ENCODE measurements around the gene POLL.

Gene POLL

DNA sequence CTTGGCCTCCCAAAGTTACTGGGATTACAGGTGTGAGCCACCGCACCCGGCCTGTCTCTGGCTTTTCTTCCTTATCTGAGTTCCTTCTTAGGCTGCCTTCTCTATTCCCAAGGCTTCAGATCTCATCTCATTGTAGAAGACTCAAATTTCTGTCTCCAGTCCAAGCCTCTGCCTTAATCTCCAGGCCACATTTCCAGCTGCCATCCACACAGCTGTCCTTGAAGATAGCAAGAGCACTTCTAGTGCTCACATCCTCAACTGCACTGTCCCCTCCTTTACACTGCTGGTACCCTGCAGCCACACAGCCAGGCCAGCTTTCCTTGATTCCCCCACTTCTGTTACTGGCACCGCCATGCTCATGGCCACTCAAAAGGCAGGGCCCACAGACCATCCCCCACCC, 35.6 kb downstream of the POLL start:
- TF ChIP-seq ZNF8 (CRISPR knock-in tag; IDR thresholded peaks at IDR 0.05): no peak
- TF ChIP-seq OSR1 (CRISPR knock-in tag; IDR thresholded peaks at IDR 0.05): no peak
- TF ChIP-seq ARNTL (CRISPR knock-in tag; IDR thresholded peaks at IDR 0.05; ENCODE audit: borderline replicate concordance, low read depth): no peak
- TF ChIP-seq ZNF565 (CRISPR knock-in tag; conservative IDR thresholded peaks at IDR 0.05; ENCODE audit: low read depth): no peak
- no peak for TF ChIP-seq SNAI2 (CRISPR knock-in tag; IDR thresholded peaks at IDR 0.05)
- no peak for TF ChIP-seq CSDC2 (CRISPR knock-in tag; IDR thresholded peaks at IDR 0.05)
- no peak for TF ChIP-seq ZFP3 (CRISPR knock-in tag; IDR thresholded peaks at IDR 0.05)
- no peak for TF ChIP-seq TOX (CRISPR knock-in tag; IDR thresholded peaks at IDR 0.05; ENCODE audit: borderline replicate concordance)
- TF ChIP-seq, protein P1, sequence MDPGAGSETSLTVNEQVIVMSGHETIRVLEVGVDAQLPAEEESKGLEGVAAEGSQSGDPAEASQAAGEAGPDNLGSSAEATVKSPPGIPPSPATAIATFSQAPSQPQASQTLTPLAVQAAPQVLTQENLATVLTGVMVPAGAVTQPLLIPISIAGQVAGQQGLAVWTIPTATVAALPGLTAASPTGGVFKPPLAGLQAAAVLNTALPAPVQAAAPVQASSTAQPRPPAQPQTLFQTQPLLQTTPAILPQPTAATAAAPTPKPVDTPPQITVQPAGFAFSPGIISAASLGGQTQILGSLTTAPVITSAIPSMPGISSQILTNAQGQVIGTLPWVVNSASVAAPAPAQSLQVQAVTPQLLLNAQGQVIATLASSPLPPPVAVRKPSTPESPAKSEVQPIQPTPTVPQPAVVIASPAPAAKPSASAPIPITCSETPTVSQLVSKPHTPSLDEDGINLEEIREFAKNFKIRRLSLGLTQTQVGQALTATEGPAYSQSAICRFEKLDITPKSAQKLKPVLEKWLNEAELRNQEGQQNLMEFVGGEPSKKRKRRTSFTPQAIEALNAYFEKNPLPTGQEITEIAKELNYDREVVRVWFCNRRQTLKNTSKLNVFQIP (CRISPR knock-in tag; IDR thresholded peaks at IDR 0.05; ENCODE audit: borderline replicate concordance, low read depth): no peak
- TF ChIP-seq, protein P2, sequence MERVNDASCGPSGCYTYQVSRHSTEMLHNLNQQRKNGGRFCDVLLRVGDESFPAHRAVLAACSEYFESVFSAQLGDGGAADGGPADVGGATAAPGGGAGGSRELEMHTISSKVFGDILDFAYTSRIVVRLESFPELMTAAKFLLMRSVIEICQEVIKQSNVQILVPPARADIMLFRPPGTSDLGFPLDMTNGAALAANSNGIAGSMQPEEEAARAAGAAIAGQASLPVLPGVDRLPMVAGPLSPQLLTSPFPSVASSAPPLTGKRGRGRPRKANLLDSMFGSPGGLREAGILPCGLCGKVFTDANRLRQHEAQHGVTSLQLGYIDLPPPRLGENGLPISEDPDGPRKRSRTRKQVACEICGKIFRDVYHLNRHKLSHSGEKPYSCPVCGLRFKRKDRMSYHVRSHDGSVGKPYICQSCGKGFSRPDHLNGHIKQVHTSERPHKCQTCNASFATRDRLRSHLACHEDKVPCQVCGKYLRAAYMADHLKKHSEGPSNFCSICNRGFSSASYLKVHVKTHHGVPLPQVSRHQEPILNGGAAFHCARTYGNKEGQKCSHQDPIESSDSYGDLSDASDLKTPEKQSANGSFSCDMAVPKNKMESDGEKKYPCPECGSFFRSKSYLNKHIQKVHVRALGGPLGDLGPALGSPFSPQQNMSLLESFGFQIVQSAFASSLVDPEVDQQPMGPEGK (CRISPR knock-in tag; IDR thresholded peaks at IDR 0.05; ENCODE audit: borderline replicate concordance): no peak
- no peak for TF ChIP-seq RARB (CRISPR knock-in tag; IDR thresholded peaks at IDR 0.05)
- no peak for TF ChIP-seq ESRRG (CRISPR knock-in tag; IDR thresholded peaks at IDR 0.05)
- no peak for TF ChIP-seq PPARA (CRISPR knock-in tag; IDR thresholded peaks at IDR 0.05; ENCODE audit: borderline replicate concordance)
- no peak for TF ChIP-seq BACH2 (CRISPR knock-in tag; IDR thresholded peaks at IDR 0.05; ENCODE audit: borderline replicate concordance)
- TF ChIP-seq ZNF70 (CRISPR knock-in tag; IDR thresholded peaks at IDR 0.05): no peak
- TF ChIP-seq, protein P3, sequence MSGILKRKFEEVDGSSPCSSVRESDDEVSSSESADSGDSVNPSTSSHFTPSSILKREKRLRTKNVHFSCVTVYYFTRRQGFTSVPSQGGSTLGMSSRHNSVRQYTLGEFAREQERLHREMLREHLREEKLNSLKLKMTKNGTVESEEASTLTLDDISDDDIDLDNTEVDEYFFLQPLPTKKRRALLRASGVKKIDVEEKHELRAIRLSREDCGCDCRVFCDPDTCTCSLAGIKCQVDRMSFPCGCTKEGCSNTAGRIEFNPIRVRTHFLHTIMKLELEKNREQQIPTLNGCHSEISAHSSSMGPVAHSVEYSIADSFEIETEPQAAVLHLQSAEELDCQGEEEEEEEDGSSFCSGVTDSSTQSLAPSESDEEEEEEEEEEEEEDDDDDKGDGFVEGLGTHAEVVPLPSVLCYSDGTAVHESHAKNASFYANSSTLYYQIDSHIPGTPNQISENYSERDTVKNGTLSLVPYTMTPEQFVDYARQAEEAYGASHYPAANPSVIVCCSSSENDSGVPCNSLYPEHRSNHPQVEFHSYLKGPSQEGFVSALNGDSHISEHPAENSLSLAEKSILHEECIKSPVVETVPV (CRISPR knock-in tag; IDR thresholded peaks at IDR 0.05): no peak
- TF ChIP-seq, protein P4, sequence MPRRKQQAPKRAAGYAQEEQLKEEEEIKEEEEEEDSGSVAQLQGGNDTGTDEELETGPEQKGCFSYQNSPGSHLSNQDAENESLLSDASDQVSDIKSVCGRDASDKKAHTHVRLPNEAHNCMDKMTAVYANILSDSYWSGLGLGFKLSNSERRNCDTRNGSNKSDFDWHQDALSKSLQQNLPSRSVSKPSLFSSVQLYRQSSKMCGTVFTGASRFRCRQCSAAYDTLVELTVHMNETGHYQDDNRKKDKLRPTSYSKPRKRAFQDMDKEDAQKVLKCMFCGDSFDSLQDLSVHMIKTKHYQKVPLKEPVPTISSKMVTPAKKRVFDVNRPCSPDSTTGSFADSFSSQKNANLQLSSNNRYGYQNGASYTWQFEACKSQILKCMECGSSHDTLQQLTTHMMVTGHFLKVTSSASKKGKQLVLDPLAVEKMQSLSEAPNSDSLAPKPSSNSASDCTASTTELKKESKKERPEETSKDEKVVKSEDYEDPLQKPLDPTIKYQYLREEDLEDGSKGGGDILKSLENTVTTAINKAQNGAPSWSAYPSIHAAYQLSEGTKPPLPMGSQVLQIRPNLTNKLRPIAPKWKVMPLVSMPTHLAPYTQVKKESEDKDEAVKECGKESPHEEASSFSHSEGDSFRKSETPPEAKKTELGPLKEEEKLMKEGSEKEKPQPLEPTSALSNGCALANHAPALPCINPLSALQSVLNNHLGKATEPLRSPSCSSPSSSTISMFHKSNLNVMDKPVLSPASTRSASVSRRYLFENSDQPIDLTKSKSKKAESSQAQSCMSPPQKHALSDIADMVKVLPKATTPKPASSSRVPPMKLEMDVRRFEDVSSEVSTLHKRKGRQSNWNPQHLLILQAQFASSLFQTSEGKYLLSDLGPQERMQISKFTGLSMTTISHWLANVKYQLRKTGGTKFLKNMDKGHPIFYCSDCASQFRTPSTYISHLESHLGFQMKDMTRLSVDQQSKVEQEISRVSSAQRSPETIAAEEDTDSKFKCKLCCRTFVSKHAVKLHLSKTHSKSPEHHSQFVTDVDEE (CRISPR knock-in tag; IDR thresholded peaks at IDR 0.05): no peak
- no peak for ATAC-seq

DNA sequence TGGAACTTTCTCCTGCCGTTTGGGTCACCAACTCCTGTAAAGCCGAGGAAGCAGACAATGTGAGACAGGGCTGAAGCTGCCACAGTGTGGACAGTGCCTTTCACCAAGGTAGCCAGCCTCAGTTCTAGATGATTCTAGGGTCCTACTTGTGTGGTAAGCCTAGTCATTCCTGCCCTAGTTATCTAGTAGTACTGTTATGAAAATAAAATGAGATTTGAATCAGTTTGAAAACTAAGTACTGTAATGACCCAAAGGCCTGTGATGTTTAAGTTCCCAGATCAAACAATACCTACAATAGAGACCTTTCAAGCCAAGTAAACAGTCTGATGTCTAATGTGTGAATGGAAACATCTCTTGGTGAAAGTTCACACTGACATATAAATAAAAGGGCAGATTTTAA, 37.1 kb downstream of the POLL start:
- no peak for ATAC-seq
- TF ChIP-seq, protein P5, sequence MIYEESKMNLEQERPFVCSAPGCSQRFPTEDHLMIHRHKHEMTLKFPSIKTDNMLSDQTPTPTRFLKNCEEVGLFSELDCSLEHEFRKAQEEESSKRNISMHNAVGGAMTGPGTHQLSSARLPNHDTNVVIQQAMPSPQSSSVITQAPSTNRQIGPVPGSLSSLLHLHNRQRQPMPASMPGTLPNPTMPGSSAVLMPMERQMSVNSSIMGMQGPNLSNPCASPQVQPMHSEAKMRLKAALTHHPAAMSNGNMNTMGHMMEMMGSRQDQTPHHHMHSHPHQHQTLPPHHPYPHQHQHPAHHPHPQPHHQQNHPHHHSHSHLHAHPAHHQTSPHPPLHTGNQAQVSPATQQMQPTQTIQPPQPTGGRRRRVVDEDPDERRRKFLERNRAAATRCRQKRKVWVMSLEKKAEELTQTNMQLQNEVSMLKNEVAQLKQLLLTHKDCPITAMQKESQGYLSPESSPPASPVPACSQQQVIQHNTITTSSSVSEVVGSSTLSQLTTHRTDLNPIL (CRISPR knock-in tag; IDR thresholded peaks at IDR 0.05; ENCODE audit: low read depth): no peak
- TF ChIP-seq RARB (CRISPR knock-in tag; IDR thresholded peaks at IDR 0.05): no peak
- no peak for TF ChIP-seq ZNF70 (CRISPR knock-in tag; IDR thresholded peaks at IDR 0.05)
- TF ChIP-seq ZNF8 (CRISPR knock-in tag; IDR thresholded peaks at IDR 0.05): no peak
- TF ChIP-seq TCF4 (CRISPR knock-in tag; IDR thresholded peaks at IDR 0.05; ENCODE audit: borderline replicate concordance): no peak
- no peak for TF ChIP-seq ISL1 (CRISPR knock-in tag; IDR thresholded peaks at IDR 0.05)
- no peak for TF ChIP-seq ARNTL (CRISPR knock-in tag; IDR thresholded peaks at IDR 0.05; ENCODE audit: borderline replicate concordance, low read depth)
- no peak for TF ChIP-seq SNAI2 (CRISPR knock-in tag; IDR thresholded peaks at IDR 0.05)
- no peak for TF ChIP-seq TOX (CRISPR knock-in tag; IDR thresholded peaks at IDR 0.05; ENCODE audit: borderline replicate concordance)
- TF ChIP-seq ESRRG (CRISPR knock-in tag; IDR thresholded peaks at IDR 0.05): no peak
- TF ChIP-seq, protein P3 (CRISPR knock-in tag; IDR thresholded peaks at IDR 0.05): no peak
- TF ChIP-seq ZFP3 (CRISPR knock-in tag; IDR thresholded peaks at IDR 0.05): no peak
- TF ChIP-seq ZNF565 (CRISPR knock-in tag; conservative IDR thresholded peaks at IDR 0.05; ENCODE audit: low read depth): no peak

Data from SK-N-SH treated with all-trans-retinoic acid at 6 μM for 48 hours (cell line).